ENCODE results near the gene CLASP1. TPM values are rescaled to one million over a fixed set of nuclear protein-coding genes. Genes with fewer than 3 reads are reported as not detected.
"Not testable (repeated sequence)": the region's sequence is repeated elsewhere in the genome, so short reads cannot be mapped to it uniquely, and the experiment has no call there.

The CLASP1 gene
- total RNA-seq, 2 experiments from 2014 or later: 64.4 to 75.9 TPM

DNA sequence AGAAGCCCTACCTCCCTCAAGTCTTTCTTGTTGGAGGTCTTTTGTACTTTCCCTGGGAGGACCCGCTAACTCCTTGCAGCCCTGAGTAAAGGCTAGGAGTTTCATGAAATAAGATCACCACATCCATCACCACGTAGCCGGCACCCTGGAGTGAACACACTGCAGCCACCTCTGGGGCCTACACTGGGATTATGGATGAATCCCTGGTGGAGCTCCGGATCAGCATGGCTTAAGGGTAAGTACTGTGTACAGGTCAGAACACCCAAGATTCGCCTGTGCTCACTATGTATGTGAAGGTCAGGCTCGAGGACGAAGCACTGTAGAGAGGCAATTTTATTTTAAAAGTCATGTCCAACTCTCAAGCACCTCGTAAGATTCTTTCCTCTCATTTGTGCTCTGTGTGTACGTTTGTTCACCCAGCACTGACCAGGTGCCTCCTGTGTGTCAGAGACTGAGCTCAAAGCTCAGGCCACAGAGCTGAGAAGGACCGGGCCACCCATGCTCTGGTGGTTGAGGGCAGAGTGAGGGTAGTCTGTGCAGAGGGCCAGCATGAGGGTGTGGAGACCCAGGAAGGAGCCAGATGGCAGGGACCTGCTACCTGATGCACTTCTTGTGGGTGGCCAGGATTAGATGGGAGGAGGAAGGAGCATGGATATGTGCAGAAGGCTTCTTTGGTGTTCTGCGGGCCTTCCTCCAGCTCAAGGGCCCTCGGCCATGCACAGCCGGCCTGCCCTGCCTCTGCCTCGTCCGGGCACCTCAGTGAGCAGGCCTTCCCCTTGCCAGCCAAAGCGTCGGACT is 297.5 kb downstream of the CLASP1 start:
- H3K36me3 Mint-ChIP-seq: peaks cover 13% of the 10 kb centered on the region
- no peak overlapping the region for H3K27ac Mint-ChIP-seq
- no peak for DNase-seq
- no peak overlapping the region for H3K4me3 Mint-ChIP-seq
- no peak for ATAC-seq (ENCODE audit: low read depth)
- peaks cover 7% of the 10 kb centered on the region for H3K4me1 Mint-ChIP-seq
- no peaks in the 10 kb centered on the region for H3K9me3 Mint-ChIP-seq
- POLR2A ChIA-PET: no interaction called here
- H3K27me3 Mint-ChIP-seq: no peaks in the 10 kb centered on the region

DNA sequence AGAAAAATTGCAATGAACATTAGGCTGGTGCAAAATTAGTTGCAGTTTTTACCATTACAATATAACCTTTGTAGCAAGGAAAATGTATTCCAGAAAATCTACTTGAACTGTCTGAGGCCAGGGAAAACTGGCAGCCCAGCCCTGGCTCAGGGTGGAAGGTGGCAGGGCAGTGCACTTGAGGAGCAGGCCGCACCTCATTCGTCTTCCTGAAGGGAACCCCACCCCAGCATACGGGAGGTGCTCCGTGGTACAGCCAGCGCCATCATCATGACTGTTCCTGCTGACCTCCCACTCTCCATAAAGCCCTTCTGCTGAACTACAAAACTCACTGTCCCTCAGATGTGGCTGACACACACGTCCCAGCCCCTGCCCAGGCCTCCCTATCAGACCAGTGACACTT is 298.4 kb downstream of the CLASP1 start:
- H3K4me1 Mint-ChIP-seq: peaks cover 7% of the 10 kb centered on the region
- H3K9me3 Mint-ChIP-seq: no peaks in the 10 kb centered on the region
- POLR2A ChIA-PET: no interaction called here
- no peak for ATAC-seq (ENCODE audit: low read depth)
- peaks cover 15% of the 10 kb centered on the region for H3K36me3 Mint-ChIP-seq
- no peaks in the 10 kb centered on the region for H3K27me3 Mint-ChIP-seq
- no peak overlapping the region for H3K4me3 Mint-ChIP-seq
- H3K27ac Mint-ChIP-seq: no peak overlapping the region
- no peak for DNase-seq

DNA sequence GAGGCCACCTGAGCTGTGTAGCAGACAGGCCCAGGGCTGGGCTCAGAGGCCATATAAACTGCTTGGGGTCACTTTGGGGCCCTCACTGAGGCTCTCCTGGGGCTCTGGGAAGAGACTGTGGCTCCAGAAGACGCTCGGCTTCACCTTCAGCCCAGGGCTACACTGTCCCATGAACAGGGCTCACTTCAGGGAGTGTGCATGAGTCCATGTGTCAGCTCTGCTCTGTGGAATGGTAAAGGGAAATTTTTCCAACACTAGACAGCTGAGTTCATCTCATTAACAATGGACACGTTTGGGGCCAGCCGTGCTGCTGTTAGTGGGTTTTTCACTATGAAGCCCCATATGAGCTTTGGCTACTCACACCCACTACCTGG is 298.9 kb downstream of the CLASP1 start:
- Mint-ChIP-seq H3K36me3 (peaks cover 13% of the 10 kb centered on the region), H3K27ac (no peak overlapping the region), H3K4me1 (peaks cover 5% of the 10 kb centered on the region), H3K4me3 (no peak overlapping the region), H3K27me3 (no peaks in the 10 kb centered on the region), H3K9me3 (no peaks in the 10 kb centered on the region)
- no peak for DNase-seq
- POLR2A ChIA-PET: no interaction called here
- ATAC-seq (ENCODE audit: low read depth): no peak

DNA sequence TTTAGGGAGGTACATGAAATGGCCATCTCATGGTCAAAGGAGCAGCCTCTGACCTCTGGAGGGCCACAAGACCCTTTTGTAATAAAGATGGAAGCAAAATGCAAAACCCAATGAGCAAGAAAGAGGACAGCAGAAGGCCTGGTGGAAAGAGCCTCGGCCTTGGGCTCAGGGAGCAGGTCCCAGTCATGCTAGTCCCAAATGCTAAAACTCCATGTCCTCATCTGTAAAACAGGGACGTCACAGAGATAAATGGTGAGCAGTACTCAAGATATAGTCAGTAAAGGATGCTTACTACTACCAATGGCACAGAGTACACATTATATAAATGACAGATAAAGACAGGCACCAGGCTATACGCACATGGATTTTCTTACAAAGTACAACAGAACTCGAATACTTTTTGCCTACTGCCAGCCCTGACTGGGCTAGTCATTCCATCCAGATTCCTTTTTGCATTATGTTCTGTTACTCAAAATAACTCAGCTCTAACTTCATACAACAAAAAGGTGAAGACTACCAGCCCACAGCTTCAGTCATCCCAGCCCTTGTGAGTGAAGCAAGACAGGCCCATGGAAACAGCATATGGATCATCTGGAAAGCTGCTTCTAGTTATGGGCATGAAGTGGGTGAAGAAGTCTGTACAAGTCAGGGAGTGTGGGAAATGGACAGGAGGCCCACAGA is 299.4 kb downstream of the CLASP1 start:
- Mint-ChIP-seq H3K9me3 (no peaks in the 10 kb centered on the region), H3K27ac (no peak overlapping the region), H3K4me1 (peaks cover 5% of the 10 kb centered on the region), H3K4me3 (no peak overlapping the region), H3K36me3 (peaks cover 13% of the 10 kb centered on the region), H3K27me3 (no peaks in the 10 kb centered on the region)
- POLR2A ChIA-PET: no interaction called here
- DNase-seq (no peak), ATAC-seq (ENCODE audit: low read depth) (no peak)

DNA sequence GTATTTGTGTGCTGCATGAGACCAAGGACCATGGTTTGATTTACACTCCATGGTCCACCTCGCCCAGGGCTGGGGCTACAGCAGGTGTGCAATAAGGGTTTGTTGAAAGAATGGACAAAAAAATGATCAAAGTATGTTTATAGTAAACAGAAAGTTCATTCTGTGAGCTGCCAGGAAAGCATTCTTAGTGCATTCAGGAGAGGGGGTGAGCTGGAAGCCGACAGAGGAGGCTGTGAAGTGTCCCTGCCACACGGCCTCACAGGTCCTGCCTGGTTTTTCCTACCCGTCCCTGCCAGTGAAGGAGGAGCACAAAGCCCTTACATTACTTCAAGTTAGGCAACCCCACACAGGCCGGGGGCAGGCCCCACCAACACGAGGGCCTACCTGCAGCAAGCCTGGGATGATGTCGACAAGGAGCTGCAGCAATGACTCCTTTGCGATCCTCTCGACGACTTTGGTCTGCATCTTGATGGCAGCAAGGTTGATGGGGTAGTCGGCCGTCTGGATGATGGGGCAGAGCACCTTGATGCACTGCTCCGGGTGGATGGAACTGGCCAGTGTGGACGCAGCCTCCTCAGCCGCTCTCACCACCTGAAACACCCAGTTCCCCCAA is 301.0 kb downstream of the CLASP1 start:
- POLR2A ChIA-PET: no interaction called here
- no peak overlapping the region for H3K27ac Mint-ChIP-seq

DNA sequence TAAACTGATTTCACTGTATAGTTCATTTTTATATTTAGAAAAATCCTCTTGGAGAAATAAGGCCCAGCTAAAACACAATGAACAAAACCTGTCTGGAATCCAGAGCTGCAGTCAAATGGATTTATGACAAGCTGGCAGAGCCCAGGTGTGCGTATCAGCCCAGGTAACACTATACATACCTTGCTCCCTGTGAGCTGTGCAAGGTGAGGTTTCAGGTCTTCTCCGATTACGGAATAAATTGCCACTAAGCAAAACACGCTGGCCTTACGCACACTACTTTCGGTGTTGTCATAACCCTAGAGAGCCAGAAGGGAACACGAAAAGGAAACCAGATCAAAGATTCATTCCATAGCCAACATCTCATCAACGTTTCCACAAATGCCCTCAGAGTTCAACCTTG is 302.4 kb downstream of the CLASP1 start:
- no peaks in the 10 kb centered on the region for H3K27me3 Mint-ChIP-seq
- no peak overlapping the region for H3K4me3 Mint-ChIP-seq
- peaks cover 3% of the 10 kb centered on the region for H3K4me1 Mint-ChIP-seq
- DNase-seq (no peak), ATAC-seq (ENCODE audit: low read depth) (no peak)
- peaks cover 9% of the 10 kb centered on the region for H3K36me3 Mint-ChIP-seq
- no peaks in the 10 kb centered on the region for H3K9me3 Mint-ChIP-seq
- POLR2A ChIA-PET: no interaction called here
- H3K27ac Mint-ChIP-seq: no peak overlapping the region

More for the DNA sequence above, 301.0 kb downstream of the CLASP1 start:
- ATAC-seq (ENCODE audit: low read depth): no peak
- H3K9me3 Mint-ChIP-seq: no peaks in the 10 kb centered on the region
- H3K27me3 Mint-ChIP-seq: no peaks in the 10 kb centered on the region
- peaks cover 3% of the 10 kb centered on the region for H3K4me1 Mint-ChIP-seq
- H3K4me3 Mint-ChIP-seq: no peak overlapping the region
- no peak for DNase-seq
- H3K36me3 Mint-ChIP-seq: peaks cover 9% of the 10 kb centered on the region

DNA sequence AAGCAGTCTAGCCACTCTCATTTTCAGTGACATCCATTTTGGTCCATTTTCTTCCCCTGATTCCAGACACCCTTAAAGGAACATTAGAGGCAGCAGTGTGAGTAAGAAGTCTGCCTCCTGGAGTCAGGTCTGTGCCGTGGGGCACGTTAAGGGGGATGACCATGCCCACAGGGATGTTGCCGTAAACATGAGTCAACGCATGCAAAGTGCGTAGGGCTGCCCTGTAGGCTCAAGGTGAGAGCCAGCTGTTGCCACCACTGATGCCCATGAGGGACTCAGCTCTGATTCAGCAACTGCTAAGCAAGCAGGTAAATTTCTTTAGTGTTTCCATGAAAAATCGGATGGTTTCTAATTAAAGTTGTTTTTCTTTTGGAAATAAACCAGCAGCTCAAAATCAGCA is 302.9 kb downstream of the CLASP1 start:
- peaks cover 3% of the 10 kb centered on the region for H3K4me1 Mint-ChIP-seq
- no peak overlapping the region for H3K27ac Mint-ChIP-seq
- no peaks in the 10 kb centered on the region for H3K9me3 Mint-ChIP-seq
- DNase-seq: no peak
- ATAC-seq (ENCODE audit: low read depth): no peak
- no peak overlapping the region for H3K4me3 Mint-ChIP-seq
- POLR2A ChIA-PET: no interaction called here
- H3K36me3 Mint-ChIP-seq: peaks cover 9% of the 10 kb centered on the region
- H3K27me3 Mint-ChIP-seq: no peaks in the 10 kb centered on the region

DNA sequence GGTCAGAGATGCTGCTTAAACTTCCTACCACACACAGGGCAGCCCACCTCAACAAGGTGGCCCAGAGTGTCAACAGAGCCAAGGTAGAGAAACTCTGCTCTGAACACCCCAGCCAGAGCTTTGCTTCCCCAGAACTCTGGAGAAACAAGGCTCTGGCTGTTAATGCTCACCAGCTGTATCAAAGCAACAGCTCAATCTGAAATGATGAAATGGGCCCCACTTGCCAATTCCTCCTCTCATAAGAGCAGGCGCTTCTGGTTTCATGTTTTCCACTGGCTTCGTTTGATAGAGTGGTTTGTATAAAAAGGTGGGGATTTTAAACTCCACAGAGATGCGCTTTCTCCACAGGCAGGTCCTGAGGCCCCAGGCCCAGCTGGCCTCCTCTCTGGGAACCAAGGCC is 303.4 kb downstream of the CLASP1 start:
- H3K4me3 Mint-ChIP-seq: no peak overlapping the region
- no peaks in the 10 kb centered on the region for H3K27me3 Mint-ChIP-seq
- H3K9me3 Mint-ChIP-seq: no peaks in the 10 kb centered on the region
- H3K4me1 Mint-ChIP-seq: peaks cover 3% of the 10 kb centered on the region
- peaks cover 8% of the 10 kb centered on the region for H3K36me3 Mint-ChIP-seq
- ATAC-seq (ENCODE audit: low read depth): no peak
- DNase-seq: no peak
- H3K27ac Mint-ChIP-seq: no peak overlapping the region
- POLR2A ChIA-PET: no interaction called here

DNA sequence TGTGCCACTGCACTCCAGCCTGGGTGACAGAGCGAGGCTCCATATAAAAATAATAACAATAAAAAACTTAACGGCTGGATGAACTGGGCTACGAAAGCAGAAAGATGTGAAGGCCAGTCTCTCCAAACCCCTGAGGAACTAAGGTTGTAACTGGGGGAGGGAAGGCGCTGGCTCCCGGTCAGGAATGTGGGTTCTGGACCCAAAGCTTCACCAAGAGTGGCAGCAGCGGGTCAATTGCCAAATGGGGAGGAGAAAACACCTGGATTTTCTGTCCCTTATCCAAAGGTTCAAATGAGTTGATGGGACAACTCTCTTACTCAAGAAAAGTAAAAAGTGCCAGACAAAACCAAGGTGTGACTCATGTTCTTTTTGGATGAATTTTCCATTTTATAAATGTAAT is 304.2 kb downstream of the CLASP1 start:
- no peak overlapping the region for H3K27ac Mint-ChIP-seq
- DNase-seq (no peak), ATAC-seq (ENCODE audit: low read depth) (no peak)
- H3K36me3 Mint-ChIP-seq: peaks cover 12% of the 10 kb centered on the region
- no peaks in the 10 kb centered on the region for H3K9me3 Mint-ChIP-seq
- peaks cover 2% of the 10 kb centered on the region for H3K4me1 Mint-ChIP-seq
- POLR2A ChIA-PET: no interaction called here
- no peak overlapping the region for H3K4me3 Mint-ChIP-seq
- no peaks in the 10 kb centered on the region for H3K27me3 Mint-ChIP-seq

DNA sequence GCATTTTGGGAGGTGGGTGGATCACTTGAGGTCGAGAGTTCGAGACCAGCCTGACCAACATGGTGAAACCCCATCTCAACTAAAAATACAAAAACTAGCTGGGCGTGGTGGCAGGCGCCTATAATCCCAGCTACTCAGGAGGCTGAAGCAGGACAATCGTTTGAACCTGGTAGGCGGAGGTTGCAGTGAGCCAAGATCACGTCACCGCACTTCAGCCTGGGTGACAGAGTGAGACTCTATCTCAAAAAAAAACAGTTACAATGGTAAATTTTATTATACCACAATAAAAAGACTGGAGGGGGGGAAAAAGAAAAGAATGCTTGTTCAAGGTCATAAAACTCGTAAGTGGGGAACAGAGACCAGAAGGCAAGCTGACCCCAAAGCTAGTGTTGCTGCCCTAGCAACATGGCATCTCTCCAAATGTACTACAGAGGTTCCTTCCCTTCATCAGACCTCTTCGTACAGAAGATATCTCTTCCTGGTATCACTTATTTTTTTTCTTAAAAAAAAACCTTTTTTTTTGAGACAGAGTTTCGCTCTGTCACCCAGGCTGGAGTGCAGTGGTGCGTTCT is 305.3 kb downstream of the CLASP1 start:
- H3K4me3 Mint-ChIP-seq; H3K27me3 Mint-ChIP-seq; DNase-seq; H3K27ac Mint-ChIP-seq; POLR2A ChIA-PET; H3K9me3 Mint-ChIP-seq; ATAC-seq (ENCODE audit: low read depth); H3K4me1 Mint-ChIP-seq: not testable (repeated sequence)
- H3K36me3 Mint-ChIP-seq: peaks cover 14% of the 10 kb centered on the region

DNA sequence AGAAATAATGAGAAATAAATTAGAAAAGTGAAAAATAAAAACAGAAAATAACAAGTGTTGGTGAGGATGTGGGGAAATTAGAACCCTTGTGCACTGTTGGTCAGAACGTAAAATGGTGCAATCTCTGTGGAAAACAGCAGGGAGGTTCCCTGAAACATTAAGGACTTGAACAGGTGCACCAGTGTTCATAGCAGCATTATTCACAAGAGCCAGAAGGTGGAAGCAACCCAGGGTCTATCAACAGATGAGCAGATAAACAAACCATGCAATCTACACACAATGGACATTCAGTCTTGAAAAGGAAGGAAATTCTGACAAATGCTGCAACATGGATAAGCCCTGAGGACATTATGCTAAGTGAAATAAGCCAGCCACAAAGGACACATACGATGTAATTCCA is 306.1 kb downstream of the CLASP1 start:
- Mint-ChIP-seq H3K27ac (no peak overlapping the region), H3K4me1 (no peaks in the 10 kb centered on the region), H3K9me3 (no peaks in the 10 kb centered on the region), H3K36me3 (peaks cover 14% of the 10 kb centered on the region), H3K4me3 (no peak overlapping the region), H3K27me3 (no peaks in the 10 kb centered on the region)
- no peak for ATAC-seq (ENCODE audit: low read depth)
- POLR2A ChIA-PET: no interaction called here
- no peak for DNase-seq

DNA sequence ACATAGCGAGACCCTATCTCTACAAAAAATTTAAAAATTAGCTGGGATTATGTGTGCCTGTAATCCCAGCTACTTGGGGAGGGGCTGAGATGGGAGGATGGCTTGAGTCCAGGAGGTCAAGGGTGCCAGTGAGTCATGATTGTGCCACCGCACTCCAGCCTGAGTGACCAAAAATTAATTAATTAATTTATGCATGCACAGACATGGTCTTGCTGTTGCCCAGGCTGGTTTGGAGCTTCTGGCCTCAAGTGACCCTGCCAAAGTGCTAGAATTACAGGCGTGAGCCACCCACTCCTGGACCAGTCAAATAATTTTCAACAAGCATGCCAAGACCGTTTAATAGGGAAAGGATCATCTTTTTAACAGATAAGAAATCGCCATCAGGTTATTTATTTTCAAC is 306.5 kb downstream of the CLASP1 start:
- H3K9me3 Mint-ChIP-seq: no peaks in the 10 kb centered on the region
- ATAC-seq (ENCODE audit: low read depth): no peak
- no peak overlapping the region for H3K4me3 Mint-ChIP-seq
- H3K27me3 Mint-ChIP-seq: no peaks in the 10 kb centered on the region
- peaks cover 14% of the 10 kb centered on the region for H3K36me3 Mint-ChIP-seq
- H3K4me1 Mint-ChIP-seq: no peaks in the 10 kb centered on the region
- no peak overlapping the region for H3K27ac Mint-ChIP-seq
- no peak for DNase-seq
- POLR2A ChIA-PET: no interaction called here

DNA sequence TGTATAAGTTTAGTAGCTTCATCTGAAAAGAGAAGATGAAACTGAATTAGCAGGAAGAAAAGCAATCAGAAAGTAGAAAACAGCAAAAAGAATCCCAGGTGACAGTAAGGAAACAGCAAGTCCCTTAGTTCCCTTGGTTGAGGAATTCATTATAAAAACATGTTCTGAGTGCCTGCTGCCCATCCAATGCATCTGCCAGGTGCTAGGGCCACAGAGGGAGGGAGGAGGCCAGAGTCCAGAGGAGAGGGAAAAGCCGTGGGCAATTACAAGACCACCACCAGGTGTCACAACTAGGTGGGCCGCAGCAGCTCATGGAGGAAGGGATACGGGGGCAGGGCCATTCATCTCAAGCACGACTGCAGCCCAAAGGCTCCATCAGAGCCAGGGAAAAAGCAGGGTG is 308.3 kb downstream of the CLASP1 start:
- Mint-ChIP-seq H3K36me3 (peaks cover 10% of the 10 kb centered on the region), H3K9me3 (no peaks in the 10 kb centered on the region), H3K4me3 (no peak overlapping the region), H3K4me1 (no peaks in the 10 kb centered on the region), H3K27me3 (no peaks in the 10 kb centered on the region), H3K27ac (no peak overlapping the region)
- no peak for ATAC-seq (ENCODE audit: low read depth)
- POLR2A ChIA-PET: no interaction called here
- DNase-seq: no peak

DNA sequence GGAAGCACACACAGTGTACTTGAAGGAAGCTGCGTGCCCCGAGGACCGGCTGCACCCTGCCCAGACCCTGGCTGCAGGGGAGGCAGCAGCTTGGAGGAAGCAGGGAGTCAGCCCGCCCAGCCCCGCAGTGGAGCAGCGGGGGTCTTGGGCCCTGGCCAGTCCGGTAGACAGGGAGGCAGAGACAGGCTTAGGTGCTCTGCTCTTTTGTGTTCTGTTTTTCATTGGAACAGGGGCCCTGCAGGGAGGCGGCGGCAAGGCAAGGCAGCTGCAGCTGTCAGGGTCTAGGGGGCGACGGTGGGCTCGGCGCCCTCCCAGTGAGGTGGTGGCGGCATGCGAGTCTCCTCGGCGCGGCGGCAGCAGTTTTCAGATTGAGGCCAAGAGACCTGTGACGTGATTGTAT is 311.0 kb downstream of the CLASP1 start:
- H3K4me3 Mint-ChIP-seq: no peak overlapping the region
- no peak for DNase-seq
- H3K27ac Mint-ChIP-seq: no peak overlapping the region
- H3K4me1 Mint-ChIP-seq: no peaks in the 10 kb centered on the region
- no peak for ATAC-seq (ENCODE audit: low read depth)
- POLR2A ChIA-PET: no interaction called here
- H3K36me3 Mint-ChIP-seq: peaks cover 7% of the 10 kb centered on the region
- no peaks in the 10 kb centered on the region for H3K27me3 Mint-ChIP-seq
- H3K9me3 Mint-ChIP-seq: no peaks in the 10 kb centered on the region

All from activated naive CD8-positive, alpha-beta T cell treated with anti-CD3 and anti-CD28 coated beads, Interleukin-2, amount 10 ng/mL, durations not matched to agents 7 days and 5 days (primary cell).